ENCODE results near the gene MRPS6. TPM values are rescaled to one million over a fixed set of nuclear protein-coding genes. Genes with fewer than 3 reads are reported as not detected.
A peak's percentile ranks its signal among the peaks of the same experiment; 100 is the strongest.

Gene MRPS6
- total RNA-seq, 1 donor from 2014 or later: 74.4 TPM

DNA sequence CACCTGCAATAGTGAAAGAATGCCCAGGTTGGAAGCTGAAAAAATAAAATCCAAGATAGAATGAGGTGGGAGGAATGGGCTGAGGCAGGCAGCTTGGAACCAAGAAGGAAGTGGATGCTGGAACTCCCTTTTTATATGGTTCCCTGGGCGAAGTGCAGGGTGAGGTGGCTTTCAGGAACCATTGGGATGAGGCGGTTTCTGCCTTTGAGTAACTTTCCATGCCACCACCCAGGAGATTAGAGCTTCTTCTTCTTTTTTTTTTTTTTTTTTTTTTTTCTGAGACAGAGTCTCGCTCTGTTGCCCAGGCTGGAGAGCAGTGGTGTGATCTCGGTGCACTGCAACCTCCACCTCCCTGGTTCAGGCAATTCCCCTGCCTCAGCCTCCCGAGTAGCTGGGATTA is 17.8 kb upstream of the MRPS6 start:
- intact Hi-C loops (cut with DNase I): no loop called here
- no peak for DNase-seq
- ATAC-seq (ENCODE audit: poor library complexity): peak; percentile 39

DNA sequence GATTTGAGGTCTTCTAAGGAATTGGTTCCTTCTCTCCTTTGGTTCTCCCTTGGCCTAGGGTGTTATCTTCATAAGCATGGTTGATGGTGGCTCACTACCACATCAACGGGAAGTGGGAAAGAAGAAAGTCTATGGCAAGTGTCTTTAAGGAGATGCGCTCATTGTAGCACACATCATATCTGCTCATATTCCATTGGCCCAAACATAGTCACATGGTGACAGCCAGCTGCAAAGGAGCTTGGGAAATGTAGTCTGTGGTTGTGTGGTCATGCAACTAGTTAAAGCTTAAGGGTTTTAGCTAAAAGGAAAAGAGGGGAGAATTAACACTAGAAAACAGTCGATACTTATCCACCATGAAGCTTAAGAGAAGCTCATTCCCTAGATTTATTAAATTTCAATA is 11.4 kb upstream of the MRPS6 start:
- intact Hi-C loops (cut with DNase I): no loop called here
- no peak for ATAC-seq (ENCODE audit: poor library complexity)
- DNase-seq: no peak

DNA sequence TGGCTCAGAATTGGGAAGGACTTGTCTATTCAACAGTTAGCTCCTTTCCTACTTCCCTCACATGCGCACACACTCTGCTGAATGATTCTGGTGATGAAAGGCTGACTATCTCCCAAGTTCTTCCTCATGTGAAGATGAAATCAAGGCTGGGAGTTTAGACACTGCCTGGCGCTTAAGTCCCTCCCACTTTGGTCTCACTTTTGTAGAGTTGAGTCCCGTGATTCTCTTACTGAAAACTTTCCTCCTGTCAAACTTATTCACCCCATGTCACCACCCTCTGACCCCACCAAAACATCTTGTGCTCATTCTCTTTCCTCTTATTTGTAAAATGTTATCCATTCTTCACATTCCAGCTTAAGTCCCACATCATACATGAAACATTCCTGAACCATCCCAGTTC is 8.4 kb upstream of the MRPS6 start:
- ATAC-seq (ENCODE audit: poor library complexity): no peak
- intact Hi-C loops (cut with DNase I): no loop called here

DNA sequence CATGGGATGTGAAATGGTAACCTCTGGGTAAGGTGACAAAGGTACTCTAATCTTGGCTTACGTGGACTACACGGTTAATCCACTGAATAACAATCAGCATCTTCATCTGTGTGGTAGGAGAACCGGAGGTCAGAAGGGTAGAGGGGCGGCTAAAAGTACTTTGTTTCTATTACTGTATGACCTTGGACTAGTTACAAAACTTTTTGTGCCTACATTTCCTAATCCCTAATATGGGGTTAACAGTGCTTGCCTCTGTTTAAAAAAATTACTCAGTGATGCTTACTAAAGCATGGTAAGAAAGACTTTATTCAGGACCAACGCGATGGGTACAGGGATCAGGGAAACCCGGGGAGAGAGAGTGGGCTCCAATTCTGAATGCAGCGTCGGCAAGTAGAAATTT is 1.7 kb upstream of the MRPS6 start:
- intact Hi-C loops (cut with DNase I): loop anchor here (5.0 kb wide), 2 partner anchors 131 to 149 kb away; no protein-coding TSS in a partner anchor
- ATAC-seq (ENCODE audit: poor library complexity) (no peak), DNase-seq (no peak)

More for the DNA sequence above, 8.4 kb upstream of the MRPS6 start:
- no peak for DNase-seq

DNA sequence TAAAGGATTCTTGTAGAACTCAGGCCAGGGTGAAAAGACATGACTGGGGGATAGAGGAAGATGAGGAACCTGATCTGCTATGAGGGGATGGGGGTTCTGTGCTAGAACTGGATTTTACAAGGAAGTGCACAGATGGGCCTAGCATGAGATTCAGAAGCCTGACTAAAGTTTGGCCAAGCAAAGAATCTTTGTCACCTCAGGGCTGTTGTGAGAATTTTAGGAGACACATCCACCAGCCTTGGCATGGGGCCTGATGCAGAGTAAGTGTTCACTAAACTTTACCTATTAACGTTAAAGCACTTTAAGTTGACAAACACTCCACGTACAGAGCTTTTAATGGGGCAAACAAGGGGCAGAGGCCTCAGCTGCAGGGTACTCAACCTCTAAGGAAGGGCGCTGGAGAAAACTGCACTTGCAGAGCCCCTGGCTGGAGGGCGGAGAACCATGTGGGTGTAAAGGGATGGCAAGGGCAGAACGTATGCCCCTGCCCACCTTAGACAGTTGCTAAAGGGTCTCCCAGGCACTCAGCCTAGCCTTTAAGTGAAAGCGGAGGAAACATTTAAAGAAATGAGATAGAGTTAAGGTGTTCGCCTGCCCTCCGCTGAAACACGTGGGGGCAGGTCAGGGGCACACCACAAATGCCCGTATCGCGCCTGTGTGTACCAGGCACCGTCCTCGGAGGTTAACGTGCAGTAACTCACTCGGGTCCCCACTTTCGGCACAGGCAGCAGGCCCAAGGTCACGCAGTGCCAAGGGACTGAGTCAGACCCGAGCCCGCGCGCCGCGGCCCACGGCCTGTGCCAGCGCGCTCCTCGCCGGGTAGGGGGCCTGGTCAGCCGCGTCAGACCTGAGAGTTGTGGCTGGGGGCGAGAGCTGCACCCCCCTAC is 990 bp upstream of the MRPS6 start:
- ATAC-seq (ENCODE audit: poor library complexity) (peak; percentile 41), DNase-seq (peak; percentile 69)
- intact Hi-C loops (cut with DNase I): loop anchor here (5.0 kb wide), 2 partner anchors 130 to 150 kb away; no protein-coding TSS in a partner anchor

DNA sequence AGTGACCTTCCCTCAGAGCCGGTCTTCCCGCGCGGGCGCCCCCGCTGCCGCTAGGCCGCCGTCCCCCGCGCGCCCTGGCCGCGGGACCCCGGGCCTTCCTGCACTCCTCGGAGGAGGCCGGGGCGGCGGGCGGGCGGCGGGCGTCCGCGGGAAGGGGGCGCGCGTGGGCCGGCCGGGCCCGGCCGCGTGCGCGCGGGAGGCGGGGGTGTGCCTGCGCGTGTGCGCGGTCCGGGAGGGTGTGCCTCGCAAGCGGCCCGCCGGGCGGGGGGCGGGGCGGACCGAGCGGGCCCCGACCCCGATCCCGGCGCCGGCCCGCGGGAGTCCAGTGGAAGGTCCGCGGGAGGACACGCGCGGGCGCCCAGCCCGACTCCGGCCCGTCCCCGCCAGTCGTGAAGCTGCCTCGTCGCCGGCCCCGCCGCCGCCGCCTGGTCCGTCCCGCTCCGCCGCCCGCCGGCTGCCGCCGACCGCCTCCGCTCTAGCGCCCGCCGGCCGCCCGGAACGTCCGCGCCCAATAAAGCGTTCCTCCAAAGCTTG is 438 bp downstream of the MRPS6 start:
- ATAC-seq (ENCODE audit: poor library complexity) (peak; percentile 49), DNase-seq (peak; percentile 57)
- intact Hi-C loops (cut with DNase I): loop anchor here (5.0 kb wide), 2 partner anchors 128 to 152 kb away; no protein-coding TSS in a partner anchor

DNA sequence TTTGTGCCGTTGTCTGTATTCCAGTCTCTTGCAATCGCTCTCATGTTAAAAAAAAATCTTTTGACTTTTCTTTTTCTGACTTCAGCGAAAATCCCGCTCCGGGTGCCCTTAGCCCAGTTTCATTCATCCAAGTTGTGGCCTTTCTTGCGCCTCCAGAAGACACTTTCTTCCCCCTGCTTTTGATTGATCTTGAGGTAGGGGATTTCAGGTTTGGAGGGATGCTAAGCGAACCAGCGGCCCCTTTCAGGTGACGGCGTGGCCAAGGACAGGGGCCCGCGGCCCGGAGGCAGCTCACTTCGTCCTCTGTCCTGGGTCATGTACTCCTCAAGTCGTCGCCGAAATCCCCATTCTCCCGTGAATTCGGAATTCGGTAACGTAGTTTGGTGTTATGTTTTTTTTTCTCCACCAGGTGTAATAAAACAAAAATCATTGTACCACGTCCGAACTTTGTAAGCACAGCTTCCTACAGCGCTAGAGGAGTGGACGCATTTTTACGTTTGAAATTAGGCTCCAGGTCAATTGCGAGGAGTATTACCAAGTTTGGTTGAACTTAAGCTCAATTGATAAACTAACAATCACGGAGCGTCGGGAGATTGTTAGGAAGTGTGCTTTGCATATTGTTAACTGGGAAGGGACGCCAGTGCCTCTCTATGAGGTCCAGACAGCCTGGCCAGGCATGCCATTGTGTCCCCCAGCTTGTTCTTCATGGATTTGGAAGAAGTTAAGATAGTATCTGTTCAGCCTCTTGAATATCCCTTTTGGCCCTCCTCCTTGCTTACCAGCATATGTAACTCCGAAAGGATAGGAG is 1.1 kb downstream of the MRPS6 start:
- intact Hi-C loops (cut with DNase I): loop anchor here (5.0 kb wide), 2 partner anchors 128 to 152 kb away; no protein-coding TSS in a partner anchor
- ATAC-seq (ENCODE audit: poor library complexity) (no peak), DNase-seq (no peak)

DNA sequence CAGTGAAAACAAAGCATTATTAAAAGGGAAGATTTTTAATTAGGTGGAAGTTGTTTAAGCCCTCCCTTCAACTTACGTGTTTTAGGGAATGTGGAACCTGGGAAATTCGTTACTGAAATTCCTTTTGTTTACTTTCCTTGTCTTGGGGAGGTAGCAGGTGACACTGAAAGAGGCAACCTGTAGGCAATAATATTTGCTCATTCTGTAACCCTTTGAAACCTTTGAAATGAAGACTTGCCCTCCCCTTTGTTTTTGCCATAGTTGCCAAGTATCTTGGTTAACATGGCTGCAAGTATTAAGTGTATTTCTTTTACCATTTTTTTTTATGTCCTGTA is 1.7 kb downstream of the MRPS6 start:
- ATAC-seq (ENCODE audit: poor library complexity) (no peak), DNase-seq (no peak)
- intact Hi-C loops (cut with DNase I): no loop called here

DNA sequence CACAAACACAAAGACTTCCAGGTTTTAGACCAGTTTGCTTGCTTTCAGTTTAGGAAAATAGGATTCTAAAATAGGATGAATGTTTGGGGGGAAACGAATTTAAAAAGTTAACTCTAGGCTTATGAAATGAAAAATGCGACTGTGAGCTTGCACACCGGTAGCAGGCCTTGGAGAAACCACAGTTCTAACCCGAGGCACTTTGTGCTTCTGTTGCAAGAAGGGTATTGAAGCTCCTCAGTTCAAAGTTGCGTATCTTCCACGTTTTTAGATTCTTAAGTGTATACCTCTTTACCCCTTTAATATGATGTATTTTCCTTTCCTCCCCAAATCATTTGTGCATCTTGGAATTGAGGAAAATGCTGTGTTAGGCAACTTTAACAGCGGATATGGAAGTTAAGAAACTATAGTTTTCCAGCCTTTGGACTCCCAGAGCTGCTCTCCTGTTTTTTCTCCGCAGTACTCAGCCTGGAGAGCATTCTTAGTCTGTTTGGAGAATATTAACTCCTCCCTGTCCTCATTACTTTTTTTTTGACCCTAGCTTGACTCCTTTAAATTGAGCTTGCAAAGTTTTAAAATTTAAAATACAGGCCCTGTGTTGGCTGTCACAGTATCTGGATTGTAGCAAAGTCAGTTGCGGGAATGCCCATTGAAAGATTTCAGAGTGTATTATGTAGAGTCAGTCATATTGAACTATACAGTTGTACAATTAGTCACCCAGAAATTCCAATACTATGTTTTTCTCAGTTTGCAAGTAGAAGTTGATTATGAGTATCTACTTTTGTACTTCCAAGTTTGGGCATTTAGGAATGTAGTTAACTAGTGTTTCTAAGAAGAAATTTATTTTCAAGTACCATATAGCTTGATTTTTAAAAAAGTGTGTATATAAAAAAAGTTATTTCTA is 2.6 kb downstream of the MRPS6 start:
- ATAC-seq (ENCODE audit: poor library complexity): no peak
- DNase-seq: no peak
- intact Hi-C loops (cut with DNase I): no loop called here

DNA sequence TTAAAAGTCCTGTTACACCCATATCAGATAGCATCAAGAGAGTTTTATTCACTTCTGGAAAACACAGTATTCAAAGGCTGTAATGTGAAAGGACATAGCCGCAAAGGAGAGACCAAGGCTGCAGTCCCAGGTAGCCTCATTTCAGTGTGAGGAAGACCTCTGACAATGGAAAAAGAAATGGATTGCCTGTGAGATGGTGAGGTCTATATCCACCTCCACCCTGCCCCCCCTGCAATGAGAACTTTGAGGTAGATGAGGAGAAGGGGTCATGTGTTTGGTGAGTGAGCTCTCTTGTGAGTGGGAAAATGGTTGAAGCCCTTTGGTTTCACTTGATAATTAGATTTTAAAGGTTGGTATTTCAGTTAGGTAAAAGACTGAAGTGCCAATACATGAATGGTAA is 3.5 kb downstream of the MRPS6 start:
- ATAC-seq (ENCODE audit: poor library complexity) (no peak), DNase-seq (no peak)
- intact Hi-C loops (cut with DNase I): no loop called here

DNA sequence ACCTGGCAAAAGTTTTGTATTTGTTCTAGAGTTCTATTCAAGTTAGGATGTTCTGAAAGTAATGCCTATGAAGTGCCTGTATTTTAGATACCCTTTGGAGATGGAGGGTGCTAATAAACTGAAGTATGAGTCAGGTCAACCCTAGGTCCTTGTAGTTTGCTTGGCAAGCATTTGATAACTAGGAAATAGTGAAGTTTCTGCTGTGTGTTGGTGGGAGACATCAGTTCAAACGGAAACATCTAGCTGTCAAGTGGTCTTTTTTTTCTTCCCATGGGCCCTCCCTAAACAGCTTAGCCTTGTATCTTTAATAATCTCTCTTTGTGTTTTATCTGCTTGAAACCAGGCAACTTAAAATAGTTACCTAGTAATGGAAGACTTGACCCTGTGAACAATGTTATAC is 4.5 kb downstream of the MRPS6 start:
- DNase-seq: no peak
- intact Hi-C loops (cut with DNase I): no loop called here
- no peak for ATAC-seq (ENCODE audit: poor library complexity)

DNA sequence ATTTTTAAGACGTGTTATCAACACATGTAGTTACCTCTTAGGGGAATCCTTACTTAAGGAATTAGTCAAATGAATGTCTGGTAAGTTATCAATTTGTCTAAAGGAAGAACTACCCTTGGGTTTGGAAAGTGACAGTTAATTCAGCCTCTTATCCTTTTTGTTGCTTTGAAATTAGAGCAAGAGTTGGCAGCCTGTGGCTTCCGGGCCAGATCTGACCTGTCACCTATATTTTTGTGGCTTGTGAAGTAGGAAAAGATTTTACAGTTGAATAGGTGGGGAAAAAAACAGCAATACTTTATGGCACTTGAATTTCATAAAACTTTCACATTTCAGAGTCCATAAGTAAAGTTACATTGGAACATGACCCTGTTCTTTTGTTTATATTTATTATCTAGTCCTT is 5.5 kb downstream of the MRPS6 start:
- ATAC-seq (ENCODE audit: poor library complexity) (peak; percentile 60), DNase-seq (no peak)
- intact Hi-C loops (cut with DNase I): no loop called here

DNA sequence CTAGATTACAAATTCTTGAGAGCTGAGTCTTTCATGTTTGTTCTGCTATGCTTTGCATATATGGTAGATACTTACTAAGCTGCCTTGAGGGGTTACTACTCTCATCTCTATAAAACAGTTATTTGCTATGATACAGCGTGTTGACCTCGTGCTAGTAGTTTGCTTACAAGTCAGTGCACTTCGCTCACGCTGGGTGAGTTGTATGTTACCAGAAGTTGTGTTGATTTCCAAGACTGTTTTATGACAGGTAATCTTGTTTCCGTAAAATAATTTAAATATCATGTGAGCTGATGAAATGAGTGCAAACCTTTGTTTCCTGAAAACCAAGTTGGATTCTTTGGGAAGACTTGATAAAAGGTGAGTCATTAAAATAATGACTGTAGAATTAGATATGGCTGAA is 7.3 kb downstream of the MRPS6 start:
- ATAC-seq (ENCODE audit: poor library complexity): no peak
- no peak for DNase-seq
- intact Hi-C loops (cut with DNase I): no loop called here

DNA sequence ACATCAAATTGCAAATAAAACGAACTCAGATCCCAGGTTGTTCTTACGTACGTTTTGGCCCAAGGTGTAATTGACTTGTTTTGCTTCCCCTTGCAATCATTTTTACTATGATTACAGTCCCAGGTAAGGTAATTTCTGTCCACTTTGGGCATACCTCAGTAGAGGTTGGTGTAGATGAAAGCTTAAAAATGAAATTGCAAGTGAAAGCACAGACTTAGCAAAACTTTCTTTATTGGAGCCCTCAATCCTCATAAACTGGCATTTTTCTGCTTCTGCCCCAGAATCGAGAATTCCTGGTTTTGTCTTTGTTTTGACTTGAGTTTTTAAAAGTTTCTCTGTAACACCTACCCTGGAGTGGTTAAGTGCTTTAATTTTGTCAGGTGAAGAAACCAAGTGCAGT is 9.4 kb downstream of the MRPS6 start:
- ATAC-seq (ENCODE audit: poor library complexity): no peak
- no peak for DNase-seq
- intact Hi-C loops (cut with DNase I): no loop called here

DNA sequence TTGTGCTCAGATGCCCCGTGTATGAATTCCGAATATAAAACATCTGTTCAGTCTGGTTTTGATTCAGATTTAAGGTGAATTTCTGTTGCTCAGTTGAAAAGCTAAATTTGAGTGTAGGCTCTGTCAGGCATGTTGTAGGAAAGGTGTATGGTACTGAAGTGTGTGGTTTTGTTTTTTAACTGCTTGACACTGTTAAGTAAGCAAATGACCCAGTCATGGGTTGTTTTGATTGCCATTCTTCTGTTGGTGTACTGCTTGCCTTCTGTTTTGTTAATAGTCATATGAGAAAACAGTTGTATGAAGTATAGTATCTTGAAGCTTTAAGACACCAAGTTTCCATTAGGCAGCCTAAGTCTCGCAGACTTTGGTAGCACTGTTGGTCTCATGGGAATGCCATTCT is 10.0 kb downstream of the MRPS6 start:
- no peak for ATAC-seq (ENCODE audit: poor library complexity)
- intact Hi-C loops (cut with DNase I): no loop called here
- no peak for DNase-seq

DNA sequence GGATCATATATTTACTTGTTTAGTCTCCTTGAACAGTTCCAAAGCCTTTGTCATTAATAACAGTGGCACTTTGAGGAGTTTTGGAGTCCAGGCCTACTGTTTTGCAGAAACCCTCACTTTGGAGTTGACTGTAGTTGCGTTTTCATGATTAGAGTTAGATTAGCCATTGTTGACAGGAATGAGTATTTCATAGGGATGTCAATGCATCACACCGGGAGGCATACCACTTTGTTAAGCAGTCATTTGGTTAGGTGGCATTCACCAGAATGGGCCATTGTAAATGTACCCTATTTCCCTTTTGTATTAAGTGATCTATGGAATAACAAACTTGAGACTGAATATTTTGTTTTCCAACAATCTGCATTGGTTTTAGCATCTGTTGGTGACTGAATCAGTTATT is 11.8 kb downstream of the MRPS6 start:
- intact Hi-C loops (cut with DNase I): no loop called here
- ATAC-seq (ENCODE audit: poor library complexity) (no peak), DNase-seq (no peak)

DNA sequence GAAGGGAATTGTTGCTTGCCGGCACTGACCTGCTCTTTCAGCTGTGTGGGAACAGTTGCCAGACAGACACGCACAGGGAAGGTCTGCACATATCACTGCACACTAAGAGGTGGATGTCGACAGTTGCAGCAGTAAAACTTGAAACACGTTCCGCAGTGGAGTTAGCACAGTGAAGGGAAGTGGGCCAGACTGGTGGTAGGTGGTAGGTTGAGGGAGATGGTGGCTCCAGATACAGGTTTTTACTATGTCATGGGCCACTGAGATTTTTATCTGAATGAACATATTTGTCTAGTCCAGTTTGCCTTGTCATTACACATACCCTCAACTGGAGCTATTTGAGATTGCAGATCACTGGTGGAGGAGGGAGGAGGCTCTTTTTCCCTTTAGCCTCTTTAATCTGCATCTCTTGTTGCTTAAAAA is 13.5 kb downstream of the MRPS6 start:
- intact Hi-C loops (cut with DNase I): no loop called here
- DNase-seq: no peak
- peak; percentile 62 for ATAC-seq (ENCODE audit: poor library complexity)

DNA sequence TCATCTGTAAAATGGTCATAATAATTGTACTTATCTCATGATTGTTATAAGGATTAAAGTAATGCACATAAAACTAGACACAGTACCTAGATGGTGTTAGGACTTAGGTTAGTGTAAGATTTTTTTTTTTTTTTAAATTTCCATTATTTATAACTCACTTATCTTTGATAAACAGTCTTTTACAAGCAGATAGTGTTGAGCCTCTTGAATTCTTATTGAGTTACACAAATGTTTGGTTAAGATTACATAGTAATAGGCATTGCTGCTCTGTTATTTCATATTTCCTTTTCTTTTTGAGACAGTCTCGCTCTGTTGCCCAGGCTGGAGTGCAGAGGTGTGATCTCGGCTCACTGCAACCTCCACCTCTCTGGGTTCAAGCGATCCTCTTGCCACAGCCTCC is 15.4 kb downstream of the MRPS6 start:
- ATAC-seq (ENCODE audit: poor library complexity) (no peak), DNase-seq (no peak)
- intact Hi-C loops (cut with DNase I): no loop called here

DNA sequence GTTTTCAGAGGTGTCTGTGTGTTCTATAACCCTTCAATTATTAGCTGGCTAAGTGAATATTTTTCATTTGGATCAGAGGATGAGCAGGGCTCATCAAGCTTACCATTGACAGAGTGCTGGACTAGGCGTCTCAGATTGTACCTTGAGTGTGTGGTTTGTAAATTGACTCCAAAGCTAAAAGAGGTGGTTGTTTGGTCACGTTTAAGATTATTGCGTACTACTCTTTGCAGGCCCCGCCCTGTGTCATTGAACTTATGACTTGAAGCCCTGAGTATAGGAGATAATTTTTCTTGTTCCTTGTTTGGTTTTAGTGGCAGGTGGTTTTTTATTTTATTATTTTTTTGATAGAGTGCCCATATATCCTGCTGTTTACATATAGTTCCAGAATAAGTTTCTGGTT is 17.7 kb downstream of the MRPS6 start:
- DNase-seq (no peak), ATAC-seq (ENCODE audit: poor library complexity) (no peak)
- intact Hi-C loops (cut with DNase I): no loop called here
